ENCODE measurements around the gene GLTP.

Gene GLTP

GRCh38 chr12:109876406-109876805, 3.9 kb downstream of the GLTP start:
- Histone ChIP-seq H3K4me2 (ENCODE audit: low read length) (peak overlapping the region; percentile 50), H2AFZ (no peak overlapping the region), H3K4me1 (peaks cover 33% of the 10 kb centered on the region), H3K36me3 (ENCODE audit: control insufficient read depth, insufficient read depth, low read length) (no peaks in the 10 kb centered on the region), H3K4me3 (ENCODE audit: low read depth, low read length) (no peak overlapping the region), H3K27ac (no peak overlapping the region), H3K9me3 (ENCODE audit: control insufficient read depth, low read length) (no peaks in the 10 kb centered on the region), H3K27me3 (ENCODE audit: control insufficient read depth, insufficient read depth, low read length) (no peaks in the 10 kb centered on the region), H3K79me2 (peaks cover 53% of the 10 kb centered on the region), H3K9ac (no peak overlapping the region)
- TF ChIP-seq CTCF (IDR thresholded peaks at IDR 0.05), result no peak

GRCh38 chr12:109875572-109876131, 4.7 kb downstream of the GLTP start:
- no peaks in the 10 kb centered on the region for H3K27me3 ChIP-seq (ENCODE audit: control insufficient read depth, insufficient read depth, low read length)
- H3K9me3 ChIP-seq (ENCODE audit: control insufficient read depth, low read length), result no peaks in the 10 kb centered on the region
- H3K36me3 ChIP-seq (ENCODE audit: control insufficient read depth, insufficient read depth, low read length), result no peaks in the 10 kb centered on the region
- H3K9ac ChIP-seq, result no peak overlapping the region
- no peak for TF ChIP-seq CTCF (IDR thresholded peaks at IDR 0.05)
- H3K4me3 ChIP-seq (ENCODE audit: low read depth, low read length), result peak overlapping the region; percentile 35
- peak overlapping the region; percentile 33 for H3K27ac ChIP-seq
- peaks cover 56% of the 10 kb centered on the region for H3K79me2 ChIP-seq
- no peak overlapping the region for H2AFZ ChIP-seq
- H3K4me2 ChIP-seq (ENCODE audit: low read length), result peak overlapping the region; percentile 50
- H3K4me1 ChIP-seq, result peaks cover 33% of the 10 kb centered on the region

GRCh38 chr12:109873653-109874052, 6.7 kb downstream of the GLTP start:
- Histone ChIP-seq H3K27me3 (ENCODE audit: control insufficient read depth, insufficient read depth, low read length) (no peaks in the 10 kb centered on the region), H3K36me3 (ENCODE audit: control insufficient read depth, insufficient read depth, low read length) (no peaks in the 10 kb centered on the region), H3K4me2 (ENCODE audit: low read length) (no peak overlapping the region), H3K4me1 (peaks cover 33% of the 10 kb centered on the region), H3K4me3 (ENCODE audit: low read depth, low read length) (no peak overlapping the region), H3K9me3 (ENCODE audit: control insufficient read depth, low read length) (no peaks in the 10 kb centered on the region), H2AFZ (no peak overlapping the region), H3K27ac (no peak overlapping the region), H3K79me2 (peaks cover 42% of the 10 kb centered on the region), H3K9ac (no peak overlapping the region)
- no peak for TF ChIP-seq CTCF (IDR thresholded peaks at IDR 0.05)

GRCh38 chr12:109871668-109872314, 8.6 kb downstream of the GLTP start:
- Histone ChIP-seq H3K4me3 (ENCODE audit: low read depth, low read length) (no peak overlapping the region), H3K4me2 (ENCODE audit: low read length) (no peak overlapping the region), H3K79me2 (peaks cover 25% of the 10 kb centered on the region), H2AFZ (no peak overlapping the region), H3K36me3 (ENCODE audit: control insufficient read depth, insufficient read depth, low read length) (no peaks in the 10 kb centered on the region), H3K4me1 (peaks cover 33% of the 10 kb centered on the region), H3K27me3 (ENCODE audit: control insufficient read depth, insufficient read depth, low read length) (no peaks in the 10 kb centered on the region), H3K9me3 (ENCODE audit: control insufficient read depth, low read length) (no peaks in the 10 kb centered on the region), H3K27ac (no peak overlapping the region), H3K9ac (no peak overlapping the region)
- TF ChIP-seq CTCF (IDR thresholded peaks at IDR 0.05), result no peak

- no peak overlapping the region for H3K4me2 ChIP-seq (ENCODE audit: low read length)
- no peak overlapping the region for H3K4me3 ChIP-seq (ENCODE audit: low read depth, low read length)
- H3K27ac ChIP-seq, result no peak overlapping the region
- H3K9ac ChIP-seq, result no peak overlapping the region
- peaks cover 24% of the 10 kb centered on the region for H3K4me1 ChIP-seq
- H3K79me2 ChIP-seq, result peaks cover 25% of the 10 kb centered on the region
- H3K27me3 ChIP-seq (ENCODE audit: control insufficient read depth, insufficient read depth, low read length), result no peaks in the 10 kb centered on the region
- no peak for TF ChIP-seq CTCF (IDR thresholded peaks at IDR 0.05)
- H3K36me3 ChIP-seq (ENCODE audit: control insufficient read depth, insufficient read depth, low read length), result no peaks in the 10 kb centered on the region
- H2AFZ ChIP-seq, result no peak overlapping the region
- H3K9me3 ChIP-seq (ENCODE audit: control insufficient read depth, low read length), result no peaks in the 10 kb centered on the region
Measured at GRCh38 chr12:109870648-109871047, 9.7 kb downstream of the GLTP start.

Measured in parathyroid adenoma (tissue), 2 donors.